HG03521 (cell line): ENCODE results near the gene SLC25A33.

Experiments used
- ATAC-seq: cut with Tn5 transposase; IDR thresholded peaks from one replicate; pipeline ENCODE4 v1.9.1; 2021; ENCODE audit warnings: mild to moderate bottlenecking, moderate library complexity; ENCODE audit not compliant: unreplicated experiment

Gene SLC25A33

DNA sequence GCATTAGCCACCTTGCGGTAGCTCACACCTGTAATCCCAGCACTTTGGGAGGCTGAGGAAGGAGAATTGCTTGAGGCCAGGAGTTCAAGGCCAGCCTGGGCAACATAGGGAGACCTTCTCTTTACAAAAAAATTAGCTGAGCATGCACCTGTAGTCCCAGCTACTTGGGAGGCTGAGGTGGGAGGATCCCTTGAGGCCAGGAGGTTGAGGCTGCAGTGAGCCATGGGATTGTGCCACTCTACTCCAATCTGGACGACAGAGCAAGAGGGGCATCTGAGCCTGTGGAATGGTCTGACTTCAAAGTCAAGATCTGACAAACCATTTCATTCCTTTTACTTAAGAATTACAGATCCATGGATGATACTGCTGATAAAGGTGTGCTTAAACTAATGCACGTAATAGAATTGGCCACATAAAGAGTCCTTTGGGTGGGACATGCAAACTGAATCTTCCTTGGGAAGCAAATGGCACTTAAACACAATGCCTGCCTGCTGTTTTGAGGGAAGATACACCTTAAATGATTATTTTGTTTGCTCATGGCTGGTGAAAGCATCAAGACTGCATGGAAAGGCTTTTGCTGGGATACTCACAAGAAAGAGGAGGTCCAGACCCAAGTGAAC is 47.0 kb downstream of the SLC25A33 start:
- no peak for ATAC-seq

- peak; percentile 74 for ATAC-seq
Measured at GRCh38 chr1:9588551-9589143, 49.4 kb downstream of the SLC25A33 start, which contains the start of gene TMEM201. Gene TMEM201 (plus strand): TSS chr1:9588911. CDS start chr1:9588931, 20 bp downstream.

GRCh38 chr1:9589144-9589718 is 50.0 kb downstream of the SLC25A33 start:
- ATAC-seq: peak; percentile 9

- ATAC-seq: no peak
Measured at GRCh38 chr1:9589719-9590157, 50.5 kb downstream of the SLC25A33 start.

DNA sequence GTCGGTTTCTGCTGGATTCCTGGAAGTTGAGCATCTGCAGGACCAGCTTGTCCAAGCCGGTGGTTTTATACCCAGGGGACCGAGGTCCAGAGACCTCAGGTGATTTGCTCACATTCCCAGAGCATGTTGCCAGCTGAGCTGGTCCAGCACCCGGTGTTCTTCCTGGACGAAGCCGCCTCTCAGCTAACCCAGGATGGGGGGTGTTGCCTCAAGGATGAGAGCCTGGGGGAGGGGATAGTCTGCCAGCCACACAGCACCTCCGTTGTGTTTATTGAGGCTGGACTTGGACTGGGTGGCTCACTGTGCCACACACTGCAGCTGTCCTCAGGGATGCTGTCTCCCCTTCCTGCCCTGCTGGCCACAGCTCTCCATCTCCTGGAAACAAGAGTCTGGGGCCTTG is 50.9 kb downstream of the SLC25A33 start:
- ATAC-seq: no peak

DNA sequence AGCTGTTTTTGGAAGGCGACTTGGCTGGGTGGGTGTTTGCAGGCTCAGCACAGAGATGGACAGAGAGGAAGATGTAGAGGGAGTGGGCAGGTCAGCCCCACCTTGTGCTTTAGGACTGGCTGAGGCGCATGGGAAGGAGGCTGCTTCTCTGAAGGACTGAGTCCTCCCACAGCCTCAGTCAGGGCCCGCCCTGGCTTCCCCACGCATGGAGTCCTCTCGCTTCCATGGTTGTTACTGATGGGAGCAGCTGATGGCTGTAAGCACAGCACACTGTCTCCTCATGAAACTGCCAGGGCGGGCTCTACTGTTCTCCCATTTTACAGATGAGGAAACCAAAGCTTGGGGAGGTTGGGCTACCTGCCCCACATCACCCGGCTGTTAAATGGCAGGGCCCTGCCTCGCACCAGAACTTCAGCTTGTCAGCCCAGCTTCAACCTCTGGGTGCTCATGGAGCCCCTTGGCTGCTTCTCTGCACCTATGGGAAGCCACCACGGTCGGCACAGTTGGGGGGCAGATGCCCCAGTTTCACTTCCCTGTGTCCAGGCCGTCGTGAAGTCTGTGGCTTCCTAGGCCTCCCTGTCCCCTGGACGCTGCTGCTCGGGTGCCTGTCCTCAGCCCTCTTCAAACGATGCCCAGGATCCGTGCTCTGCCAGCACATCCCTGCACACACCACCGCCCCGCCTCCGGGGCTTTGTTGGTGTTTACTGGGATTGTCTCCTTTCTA is 51.8 kb downstream of the SLC25A33 start:
- ATAC-seq: no peak

GRCh38 chr1:9591669-9592509 is 52.6 kb downstream of the SLC25A33 start:
- no peak for ATAC-seq

DNA sequence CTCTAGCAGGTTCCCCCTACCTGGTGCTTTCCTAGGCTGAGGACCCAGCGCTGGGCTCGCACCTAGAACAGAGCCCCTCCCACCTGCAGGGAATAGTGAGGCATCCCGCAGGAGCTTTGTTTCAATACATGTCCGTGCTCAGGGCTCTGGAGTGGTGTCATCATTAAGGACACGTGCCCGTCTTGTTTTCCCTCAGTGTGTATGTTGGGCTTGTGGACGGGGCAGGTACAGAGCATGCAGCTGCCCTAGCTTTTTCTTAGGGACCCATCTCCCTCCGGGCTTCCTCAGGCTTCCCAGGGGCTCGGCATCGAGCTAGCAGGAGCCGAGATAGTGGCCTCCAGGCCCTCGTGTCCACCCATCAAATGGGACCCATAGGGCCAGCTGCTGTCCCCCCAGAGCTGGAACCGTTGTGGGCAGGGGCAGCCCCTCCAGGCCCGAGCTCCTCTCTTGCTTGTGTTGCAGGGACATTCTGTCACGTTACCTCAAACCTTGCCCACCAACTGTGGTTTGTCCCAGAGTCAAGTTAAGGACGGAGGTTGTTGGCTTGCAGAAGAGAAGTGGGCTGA is 53.3 kb downstream of the SLC25A33 start:
- ATAC-seq: no peak

DNA sequence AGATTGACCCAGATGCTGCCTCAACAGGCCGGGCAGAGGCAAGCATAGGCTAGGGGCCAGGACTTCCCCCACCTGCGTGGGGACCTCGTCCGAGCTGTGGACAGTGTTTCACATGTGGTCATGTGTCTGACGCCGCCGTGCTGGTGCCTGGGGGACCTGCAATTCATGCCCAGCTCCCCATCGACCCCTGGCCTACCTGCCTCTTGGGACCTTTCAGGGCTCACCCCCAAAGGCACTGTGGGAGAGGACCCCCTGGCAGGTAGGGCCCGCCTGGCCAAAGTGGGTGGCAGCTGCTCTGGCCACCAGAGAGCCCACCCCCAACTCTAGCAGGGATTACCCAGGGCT is 53.9 kb downstream of the SLC25A33 start:
- no peak for ATAC-seq

DNA sequence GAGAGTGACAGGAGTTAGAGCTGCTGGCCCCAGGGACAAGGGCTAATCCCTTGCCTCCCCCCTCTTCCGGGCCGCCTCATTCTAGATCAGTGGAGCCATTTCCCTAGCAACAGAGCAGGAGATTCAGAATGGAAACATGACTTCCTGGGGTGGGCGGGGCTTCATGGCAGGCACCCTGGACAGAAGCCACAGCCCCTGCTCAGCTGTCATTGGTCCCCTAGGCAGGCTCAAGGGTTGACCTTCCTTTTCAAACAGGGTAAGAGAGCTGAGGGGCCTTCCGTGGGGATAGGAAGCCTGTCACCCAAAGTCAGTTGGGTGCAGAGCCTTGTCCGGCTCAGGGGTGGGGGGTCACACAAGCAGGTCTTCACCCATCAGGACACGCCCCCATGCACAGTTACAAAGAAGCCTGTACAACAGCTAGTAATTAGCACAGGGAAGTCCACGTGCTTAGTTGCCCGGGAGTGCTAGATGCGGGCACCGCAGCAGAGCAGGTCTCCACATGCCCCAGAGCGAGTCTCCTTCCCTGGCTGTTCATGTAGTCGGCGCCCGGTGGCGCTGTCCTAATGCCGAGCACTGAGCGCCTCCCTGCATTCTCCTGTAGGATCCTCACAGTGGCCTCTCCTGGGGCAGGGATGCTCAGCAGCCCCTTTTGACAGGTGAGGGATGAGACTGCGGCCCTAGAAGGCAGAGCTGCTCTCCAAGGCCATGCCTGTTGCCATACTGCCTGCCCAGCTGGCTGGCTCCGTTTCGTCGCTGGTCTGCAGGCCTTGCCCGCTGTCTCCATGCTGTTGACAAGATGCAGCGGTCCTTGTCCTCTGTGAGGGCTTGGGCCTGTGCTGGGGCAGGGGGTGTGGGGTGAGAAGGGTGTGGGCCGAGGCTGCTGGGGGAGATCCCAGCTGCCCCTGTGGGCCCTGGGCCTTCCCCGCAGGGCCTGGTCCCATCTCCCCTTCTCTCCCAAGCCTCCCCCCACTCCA is 54.5 kb downstream of the SLC25A33 start:
- no peak for ATAC-seq

GRCh38 chr1:9594471-9595155 is 55.3 kb downstream of the SLC25A33 start:
- no peak for ATAC-seq

- no peak for ATAC-seq
Measured at GRCh38 chr1:9595156-9595967, 56.1 kb downstream of the SLC25A33 start.

DNA sequence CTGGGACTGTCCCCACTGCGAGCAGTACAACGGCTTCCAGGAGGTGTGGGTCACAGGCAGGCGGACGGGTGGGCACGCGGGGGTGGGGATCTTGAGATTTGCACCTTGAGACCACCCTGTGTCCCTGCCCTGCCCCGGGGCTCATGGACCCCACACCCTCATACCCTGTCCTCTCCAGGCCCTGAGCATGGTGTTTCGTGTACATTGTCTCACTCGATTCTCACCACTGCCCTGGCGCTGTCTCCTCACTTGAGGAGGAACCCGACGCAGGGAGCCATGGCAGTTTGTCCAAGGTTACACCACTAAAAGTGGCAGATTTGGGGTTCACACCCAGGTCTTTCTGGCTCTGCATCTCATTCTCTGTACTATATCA is 56.7 kb downstream of the SLC25A33 start:
- no peak for ATAC-seq

- ATAC-seq: no peak
Measured at GRCh38 chr1:9596415-9597123, 57.3 kb downstream of the SLC25A33 start.

DNA sequence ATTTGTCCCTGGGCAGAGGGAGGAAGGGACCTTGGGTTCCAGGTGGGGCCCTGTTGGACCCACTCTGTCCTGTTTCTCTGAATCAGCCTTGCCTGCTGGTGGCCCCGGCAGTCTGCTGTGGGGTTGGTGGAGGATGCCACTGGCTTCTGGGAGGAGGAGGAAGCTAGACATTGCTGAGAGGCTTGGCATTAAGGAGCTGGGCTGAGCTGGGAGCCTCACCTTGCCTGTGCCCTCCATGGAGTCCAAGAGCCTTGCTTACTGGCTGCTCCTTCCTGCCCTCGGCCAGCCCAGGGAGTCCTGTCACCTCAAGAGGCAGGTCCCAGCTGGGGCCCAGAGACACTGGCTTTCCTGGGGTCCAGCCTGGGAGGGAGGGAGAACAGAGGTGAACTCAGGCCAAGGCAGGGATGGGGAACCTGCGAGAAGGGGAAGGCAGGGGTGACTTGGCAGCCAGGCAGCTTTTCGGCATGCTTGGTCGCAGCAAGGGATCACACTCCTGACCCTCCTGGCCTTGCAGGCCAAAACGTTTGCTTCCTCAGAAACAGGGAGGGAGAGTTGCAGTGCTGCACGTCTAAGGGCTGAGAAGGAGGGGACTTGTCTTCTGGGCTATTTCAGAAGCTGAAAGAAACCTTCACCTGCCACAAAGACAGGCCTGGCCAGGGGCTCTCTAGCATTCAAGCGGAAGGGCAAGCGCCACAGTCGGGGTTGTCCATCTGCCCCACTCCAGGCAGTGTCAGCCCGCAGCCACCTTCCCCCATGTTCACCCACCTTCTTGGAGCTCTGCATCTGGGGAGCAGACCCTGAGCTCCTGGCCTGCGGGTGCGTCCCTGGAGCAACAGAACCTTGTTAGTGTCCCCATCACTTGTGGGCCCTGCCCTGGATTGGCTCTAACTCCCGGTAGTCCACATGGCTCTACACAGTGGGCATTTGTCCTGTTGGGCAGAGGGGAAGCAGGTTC is 58.4 kb downstream of the SLC25A33 start:
- ATAC-seq: no peak

GRCh38 chr1:9598316-9598700 is 59.0 kb downstream of the SLC25A33 start:
- ATAC-seq: no peak
